Measurements from ENCODE around the gene COX5B. TPM values are rescaled to one million over a fixed set of nuclear protein-coding genes. Genes with fewer than 3 reads are reported as not detected.

The COX5B gene
- total and polyA plus RNA-seq, 4 donors, result 248 to 369 (median 272) TPM

- H3K36me3 ChIP-seq (ENCODE audit: control insufficient read depth, insufficient read depth, low read length), result peaks cover 61% of the 10 kb centered on the region
- H3K4me3 ChIP-seq (ENCODE audit: low read depth, low read length), result no peak overlapping the region
Observed at GRCh38 chr2:97660044-97660774, 14.3 kb downstream of the COX5B start.

DNA sequence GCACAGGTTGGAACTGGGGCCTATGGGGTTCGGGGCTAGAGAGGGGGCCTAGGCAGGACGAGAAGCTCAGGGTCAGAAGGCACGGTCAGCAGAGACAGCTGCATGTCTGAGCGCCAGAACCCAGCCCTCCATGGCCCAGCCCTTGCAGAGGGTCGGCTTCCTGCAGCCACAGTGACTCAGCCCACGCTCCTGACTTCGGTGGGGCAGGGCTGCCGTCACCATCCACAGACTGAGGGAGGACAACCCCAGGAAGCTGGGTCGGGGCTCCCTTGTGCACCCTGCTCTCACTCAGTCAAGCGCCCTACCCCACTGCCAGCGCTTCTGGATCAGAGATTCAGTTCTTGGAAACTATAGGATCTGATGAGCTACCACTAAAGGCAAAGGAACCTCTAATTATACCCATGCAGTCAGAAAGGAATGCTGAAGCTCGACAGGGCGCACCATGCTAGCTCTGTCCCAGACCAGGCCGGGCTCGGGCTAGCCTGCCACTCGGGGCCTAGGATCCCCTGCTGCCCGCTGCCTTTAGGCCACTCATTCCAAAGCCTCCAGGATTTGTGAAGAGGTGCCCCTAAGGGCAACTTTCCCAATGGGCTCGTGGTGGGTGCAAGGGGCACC, 15.0 kb downstream of the COX5B start:
- Histone ChIP-seq H3K4me3 (ENCODE audit: low read depth, low read length) (no peak overlapping the region), H3K9me3 (ENCODE audit: control insufficient read depth, insufficient read depth, low read length) (no peaks in the 10 kb centered on the region), H3K27ac (ENCODE audit: low read depth, low read length) (no peak overlapping the region), H3K27me3 (ENCODE audit: control insufficient read depth, insufficient read depth, low read length) (no peaks in the 10 kb centered on the region), H3K36me3 (ENCODE audit: control insufficient read depth, insufficient read depth, low read length) (peaks cover 57% of the 10 kb centered on the region), H3K4me1 (ENCODE audit: control insufficient read depth, insufficient read depth, low read length) (peaks cover 38% of the 10 kb centered on the region)
- 91% methylated on average over 18 of the region's 18 CpGs for WGBS (ENCODE audit: insufficient coverage)
- DNase-seq (ENCODE audit: low read depth in 4 of 6, low spot score in 6 of 6), result no peak

More at GRCh38 chr2:97660044-97660774, 14.3 kb downstream of the COX5B start:
- Histone ChIP-seq H3K9me3 (ENCODE audit: control insufficient read depth, insufficient read depth, low read length) (no peaks in the 10 kb centered on the region), H3K27ac (ENCODE audit: low read depth, low read length) (no peak overlapping the region), H3K4me1 (ENCODE audit: control insufficient read depth, insufficient read depth, low read length) (peaks cover 38% of the 10 kb centered on the region), H3K27me3 (ENCODE audit: control insufficient read depth, insufficient read depth, low read length) (no peaks in the 10 kb centered on the region)
- WGBS (ENCODE audit: insufficient coverage), result 96% methylated on average over 18 of the region's 20 CpGs
- no peak for DNase-seq (ENCODE audit: low read depth in 4 of 6, low spot score in 6 of 6)

DNA sequence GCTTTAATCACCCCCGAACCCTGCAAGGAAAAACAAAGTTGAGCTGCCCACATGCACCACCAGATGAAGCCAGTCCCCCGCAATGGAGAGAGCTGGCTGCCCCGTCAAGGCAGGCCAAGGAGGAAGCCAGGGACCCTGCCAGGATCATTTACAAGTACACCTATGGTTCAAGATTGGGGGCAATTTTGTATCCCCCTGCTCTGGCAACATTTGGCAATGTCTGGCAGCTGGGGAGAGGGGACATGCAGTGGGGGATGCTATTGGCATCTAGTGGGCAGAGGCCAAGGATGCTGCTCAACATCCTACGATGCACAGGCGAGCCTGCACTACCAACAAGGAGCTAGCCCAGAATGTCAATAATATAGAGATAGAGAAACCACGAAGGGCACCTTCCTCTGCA, 16.1 kb downstream of the COX5B start:
- H3K36me3 ChIP-seq (ENCODE audit: control insufficient read depth, insufficient read depth, low read length), result peaks cover 48% of the 10 kb centered on the region
- WGBS (ENCODE audit: insufficient coverage), result 85% methylated on average over 5 of the region's 6 CpGs
- peaks cover 38% of the 10 kb centered on the region for H3K4me1 ChIP-seq (ENCODE audit: control insufficient read depth, insufficient read depth, low read length)
- no peak overlapping the region for H3K4me3 ChIP-seq (ENCODE audit: low read depth, low read length)
- no peaks in the 10 kb centered on the region for H3K27me3 ChIP-seq (ENCODE audit: control insufficient read depth, insufficient read depth, low read length)
- H3K9me3 ChIP-seq (ENCODE audit: control insufficient read depth, insufficient read depth, low read length), result no peaks in the 10 kb centered on the region
- H3K27ac ChIP-seq (ENCODE audit: low read depth, low read length), result no peak overlapping the region
- DNase-seq (ENCODE audit: low read depth in 4 of 6, low spot score in 6 of 6), result no peak

DNA sequence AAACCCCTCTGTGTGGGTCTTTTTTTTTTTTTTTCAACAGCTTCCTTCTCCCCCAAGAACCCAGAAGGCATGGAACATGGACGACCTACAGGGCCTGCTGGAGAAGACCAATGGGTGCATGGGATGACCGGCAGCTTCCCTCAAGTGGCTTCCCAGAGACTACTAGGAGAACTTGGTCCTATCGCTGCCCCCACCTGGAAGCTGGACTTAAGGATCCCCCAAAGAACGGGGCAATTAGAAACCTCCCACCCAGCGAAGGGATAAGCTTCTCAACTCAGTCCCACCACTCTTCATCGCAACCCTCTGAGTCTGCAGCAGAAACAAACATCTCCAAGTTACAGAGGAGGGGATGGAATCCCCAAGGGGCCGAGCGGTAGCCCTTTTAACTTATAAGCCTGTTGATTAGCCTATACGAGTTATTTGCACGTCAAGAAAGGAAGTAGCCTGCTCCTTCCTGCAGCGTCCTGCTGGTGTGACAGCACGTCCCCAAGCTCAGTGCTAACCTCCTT, 16.6 kb downstream of the COX5B start:
- Histone ChIP-seq H3K9me3 (ENCODE audit: control insufficient read depth, insufficient read depth, low read length) (no peaks in the 10 kb centered on the region), H3K4me1 (ENCODE audit: control insufficient read depth, insufficient read depth, low read length) (peaks cover 38% of the 10 kb centered on the region), H3K27ac (ENCODE audit: low read depth, low read length) (peak overlapping the region; percentile 98), H3K4me3 (ENCODE audit: low read depth, low read length) (peak overlapping the region; percentile 92), H3K27me3 (ENCODE audit: control insufficient read depth, insufficient read depth, low read length) (no peaks in the 10 kb centered on the region), H3K36me3 (ENCODE audit: control insufficient read depth, insufficient read depth, low read length) (peaks cover 43% of the 10 kb centered on the region)
- no peak for DNase-seq (ENCODE audit: low read depth in 4 of 6, low spot score in 6 of 6)
- 39% methylated on average over 9 of the region's 12 CpGs for WGBS (ENCODE audit: insufficient coverage)

DNA sequence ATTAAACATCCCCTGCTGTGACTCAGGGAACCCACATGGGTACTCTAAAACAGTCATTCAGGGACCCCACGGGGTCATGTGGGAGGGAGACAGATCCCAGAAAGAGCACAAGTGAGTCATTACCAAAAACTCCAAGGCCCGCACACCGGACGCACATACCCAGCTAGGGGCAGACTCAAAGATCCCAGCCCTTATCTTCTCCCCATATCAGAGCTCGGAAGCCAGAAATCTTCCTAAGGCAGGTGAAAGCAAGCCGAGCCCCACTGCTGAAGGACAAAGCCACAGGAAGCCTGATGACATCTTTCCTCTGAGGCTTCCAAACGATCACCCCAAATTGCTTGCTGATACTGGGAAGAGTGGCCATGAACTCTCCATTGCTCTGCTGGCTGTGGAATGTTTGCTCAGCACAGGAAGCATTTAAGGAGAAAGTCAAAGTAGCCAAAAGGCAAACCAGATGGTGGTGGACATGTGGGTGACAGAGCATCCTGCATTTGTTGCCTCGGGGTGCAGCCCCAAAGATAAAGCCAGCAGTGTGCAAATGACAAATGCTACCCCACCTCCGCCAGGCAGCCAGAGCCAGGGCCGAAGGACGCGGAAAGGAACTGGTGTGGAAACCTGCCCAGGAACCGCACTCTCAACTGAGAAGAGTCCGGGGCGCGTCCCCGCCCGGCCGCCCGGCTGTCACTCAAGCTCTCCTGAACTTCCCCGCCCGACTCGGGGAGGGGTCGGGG, 17.2 kb downstream of the COX5B start:
- 4% methylated on average over 23 of the region's 24 CpGs for WGBS (ENCODE audit: insufficient coverage)
- no peaks in the 10 kb centered on the region for H3K27me3 ChIP-seq (ENCODE audit: control insufficient read depth, insufficient read depth, low read length)
- H3K36me3 ChIP-seq (ENCODE audit: control insufficient read depth, insufficient read depth, low read length), result peaks cover 37% of the 10 kb centered on the region

GRCh38 chr2:97663626-97663961, 17.7 kb downstream of the COX5B start:
- Histone ChIP-seq H3K27ac (ENCODE audit: low read depth, low read length) (peak overlapping the region; percentile 98), H3K36me3 (ENCODE audit: control insufficient read depth, insufficient read depth, low read length) (peaks cover 32% of the 10 kb centered on the region), H3K27me3 (ENCODE audit: control insufficient read depth, insufficient read depth, low read length) (no peaks in the 10 kb centered on the region), H3K4me1 (ENCODE audit: control insufficient read depth, insufficient read depth, low read length) (peaks cover 38% of the 10 kb centered on the region), H3K4me3 (ENCODE audit: low read depth, low read length) (peak overlapping the region; percentile 92), H3K9me3 (ENCODE audit: control insufficient read depth, insufficient read depth, low read length) (no peaks in the 10 kb centered on the region)
- no peak for DNase-seq (ENCODE audit: low read depth in 4 of 6, low spot score in 6 of 6)
- WGBS (ENCODE audit: insufficient coverage), result under 1% methylated on average over 46 of the region's 46 CpGs

More for the DNA sequence above, 17.2 kb downstream of the COX5B start:
- DNase-seq (ENCODE audit: low read depth in 4 of 6, low spot score in 6 of 6), result peak in 3 of 6 donors; percentile 6 to 84 (median 42)
- Histone ChIP-seq H3K9me3 (ENCODE audit: control insufficient read depth, insufficient read depth, low read length) (no peaks in the 10 kb centered on the region), H3K4me1 (ENCODE audit: control insufficient read depth, insufficient read depth, low read length) (peaks cover 38% of the 10 kb centered on the region), H3K4me3 (ENCODE audit: low read depth, low read length) (peak overlapping the region; percentile 92), H3K27ac (ENCODE audit: low read depth, low read length) (peak overlapping the region; percentile 98)

DNA sequence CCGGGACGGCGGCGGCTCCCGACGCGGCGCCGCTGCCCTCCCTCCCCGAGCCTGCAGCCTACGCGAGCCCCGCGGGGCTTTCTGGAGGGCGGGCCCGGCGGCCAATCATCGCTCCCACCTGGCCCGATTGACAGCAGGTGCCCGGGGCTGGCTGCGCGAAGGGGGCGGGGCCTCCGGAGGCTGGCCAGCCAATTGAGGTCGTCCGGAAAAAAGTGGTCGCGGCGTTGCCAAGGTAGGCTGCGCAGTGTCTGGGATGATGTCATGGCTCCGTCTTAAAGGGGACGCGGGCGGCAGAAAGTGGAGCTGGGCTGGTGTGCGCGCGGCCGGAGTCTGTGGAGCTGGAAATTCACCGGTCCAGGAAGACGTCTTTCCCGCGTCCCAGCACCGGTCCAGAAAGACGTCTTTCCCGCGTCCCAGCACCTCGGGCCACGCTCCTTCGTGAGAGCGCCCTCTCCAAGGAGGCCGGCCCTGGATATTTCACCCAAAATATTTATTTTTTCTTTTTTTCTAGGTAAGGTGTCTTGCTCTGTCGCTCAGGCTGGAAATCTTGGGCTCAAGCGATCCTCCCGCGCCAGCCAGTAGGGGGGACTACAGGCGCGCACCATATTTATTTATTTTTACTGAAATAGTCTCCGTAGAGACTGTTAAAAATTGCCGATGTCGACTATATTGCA, 18.2 kb downstream of the COX5B start, which contains the start of gene ACTR1B:
Gene ACTR1B, minus strand, starts transcription at position 83 of the 674 bp plus-strand sequence. CDS start 154 bp downstream, outside the sequence.
- H3K27ac ChIP-seq (ENCODE audit: low read depth, low read length), result peak within 1 kb of the TSS; percentile 98
- H3K27me3 ChIP-seq (ENCODE audit: control insufficient read depth, insufficient read depth, low read length), result no peaks in the 10 kb centered on the region
- H3K4me1 ChIP-seq (ENCODE audit: control insufficient read depth, insufficient read depth, low read length), result peaks cover 38% of the 10 kb centered on the region
- WGBS (ENCODE audit: insufficient coverage), result under 1% methylated on average over 47 of the region's 60 CpGs
- DNase-seq (ENCODE audit: low read depth in 4 of 6, low spot score in 6 of 6), result peak; percentile 87 to 99 (median 96)
- H3K36me3 ChIP-seq (ENCODE audit: control insufficient read depth, insufficient read depth, low read length), result peaks cover 27% of the 10 kb centered on the region
- no peaks in the 10 kb centered on the region for H3K9me3 ChIP-seq (ENCODE audit: control insufficient read depth, insufficient read depth, low read length)
- H3K4me3 ChIP-seq (ENCODE audit: low read depth, low read length), result peak within 1 kb of the TSS; percentile 92

GRCh38 chr2:97664636-97664970, 18.7 kb downstream of the COX5B start:
- WGBS (ENCODE audit: insufficient coverage), result 5% methylated on average over 10 of the region's 21 CpGs
- Histone ChIP-seq H3K9me3 (ENCODE audit: control insufficient read depth, insufficient read depth, low read length) (no peaks in the 10 kb centered on the region), H3K27me3 (ENCODE audit: control insufficient read depth, insufficient read depth, low read length) (no peaks in the 10 kb centered on the region), H3K4me3 (ENCODE audit: low read depth, low read length) (peak overlapping the region; percentile 92), H3K4me1 (ENCODE audit: control insufficient read depth, insufficient read depth, low read length) (peaks cover 38% of the 10 kb centered on the region), H3K36me3 (ENCODE audit: control insufficient read depth, insufficient read depth, low read length) (peaks cover 22% of the 10 kb centered on the region), H3K27ac (ENCODE audit: low read depth, low read length) (peak overlapping the region; percentile 98)
- peak in 1 of 6 donors; percentile 18 for DNase-seq (ENCODE audit: low read depth in 4 of 6, low spot score in 6 of 6)

DNA sequence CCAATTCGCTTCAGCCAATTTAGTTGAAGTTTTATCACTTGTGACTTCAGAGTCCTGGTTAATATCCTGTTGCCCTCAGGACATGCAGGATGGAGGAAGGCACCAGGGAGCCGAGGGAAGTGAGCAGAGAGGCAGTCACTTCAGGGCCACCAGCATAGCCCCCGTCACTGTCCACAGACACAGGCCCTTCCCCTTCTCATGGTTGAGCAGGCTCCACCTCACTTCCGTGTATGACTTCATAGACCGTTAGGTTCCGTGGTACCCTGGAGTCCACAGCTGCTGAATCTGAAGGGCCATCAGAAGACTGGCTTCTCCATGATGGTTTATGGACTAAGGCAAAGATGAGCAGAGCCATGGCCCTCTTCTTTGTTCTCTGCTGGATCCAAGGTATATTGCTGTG, 23.6 kb downstream of the COX5B start, which contains the start of gene C2orf92:
Gene C2orf92, plus strand, starts transcription at position 266 of the 400 bp plus-strand sequence. Its CDS starts 76 bp downstream, at position 342.
- no peaks in the 10 kb centered on the region for H3K27me3 ChIP-seq (ENCODE audit: control insufficient read depth, insufficient read depth, low read length)
- no peak for DNase-seq (ENCODE audit: low read depth in 4 of 6, low spot score in 6 of 6)
- no peaks in the 10 kb centered on the region for H3K9me3 ChIP-seq (ENCODE audit: control insufficient read depth, insufficient read depth, low read length)
- peaks cover 6% of the 10 kb centered on the region for H3K4me1 ChIP-seq (ENCODE audit: control insufficient read depth, insufficient read depth, low read length)
- no peak within 1 kb of the TSS for H3K27ac ChIP-seq (ENCODE audit: low read depth, low read length)
- no peak within 1 kb of the TSS for H3K4me3 ChIP-seq (ENCODE audit: low read depth, low read length)
- H3K36me3 ChIP-seq (ENCODE audit: control insufficient read depth, insufficient read depth, low read length), result peaks cover 2% of the 10 kb centered on the region
- WGBS (ENCODE audit: insufficient coverage), result 83% methylated on average over 6 of the region's 6 CpGs

All from spinal cord (tissue), 10 donors.